Activated CD4-positive, alpha-beta T cell treated with anti-CD3 and anti-CD28 coated beads, Interleukin-2, amount 10 ng/mL, durations not matched to agents 24 days and 14 days (primary cell): ENCODE results near the gene HDAC3. TPM values are rescaled to one million over a fixed set of nuclear protein-coding genes. Genes with fewer than 3 reads are reported as not detected.

Experiments used
- DNase-seq: peaks from one replicate; pipeline ENCODE4 v3.0.0; 2022
- H3K27ac Mint-ChIP-seq: one replicate; pipeline ENCODE4 v1.8.0; 2022; ENCODE audit warnings: mild to moderate bottlenecking, mixed read lengths
- H3K27me3 Mint-ChIP-seq: one replicate; pipeline ENCODE4 v1.8.0; 2022; ENCODE audit warnings: mixed read lengths
- H3K36me3 Mint-ChIP-seq: one replicate; pipeline ENCODE4 v1.8.0; 2022; ENCODE audit warnings: low read depth, mild to moderate bottlenecking, mixed read lengths
- H3K4me1 Mint-ChIP-seq: one replicate; pipeline ENCODE4 v1.8.0; 2021; ENCODE audit warnings: mixed read lengths
- H3K4me3 Mint-ChIP-seq: one replicate; pipeline ENCODE4 v1.8.0; 2022; ENCODE audit warnings: mild to moderate bottlenecking, moderate library complexity, mixed read lengths
- H3K9me3 Mint-ChIP-seq: one replicate; pipeline ENCODE4 v1.8.0; 2021; ENCODE audit warnings: mixed read lengths
- intact Hi-C: fragments of 100-400 bp; cut with micrococcal nuclease; formaldehyde crosslinking; loops from one replicate; pipeline ENCODE4 v1.15.1; 2023
- total RNA-seq: library from RNA; stranded (reverse); gene quantifications from 2 replicates; pipeline ENCODE4 v1.2.3, GENCODE V29; 2022

The HDAC3 gene
- total RNA-seq: 88.1 and 92.3 TPM in 2 replicates

DNA sequence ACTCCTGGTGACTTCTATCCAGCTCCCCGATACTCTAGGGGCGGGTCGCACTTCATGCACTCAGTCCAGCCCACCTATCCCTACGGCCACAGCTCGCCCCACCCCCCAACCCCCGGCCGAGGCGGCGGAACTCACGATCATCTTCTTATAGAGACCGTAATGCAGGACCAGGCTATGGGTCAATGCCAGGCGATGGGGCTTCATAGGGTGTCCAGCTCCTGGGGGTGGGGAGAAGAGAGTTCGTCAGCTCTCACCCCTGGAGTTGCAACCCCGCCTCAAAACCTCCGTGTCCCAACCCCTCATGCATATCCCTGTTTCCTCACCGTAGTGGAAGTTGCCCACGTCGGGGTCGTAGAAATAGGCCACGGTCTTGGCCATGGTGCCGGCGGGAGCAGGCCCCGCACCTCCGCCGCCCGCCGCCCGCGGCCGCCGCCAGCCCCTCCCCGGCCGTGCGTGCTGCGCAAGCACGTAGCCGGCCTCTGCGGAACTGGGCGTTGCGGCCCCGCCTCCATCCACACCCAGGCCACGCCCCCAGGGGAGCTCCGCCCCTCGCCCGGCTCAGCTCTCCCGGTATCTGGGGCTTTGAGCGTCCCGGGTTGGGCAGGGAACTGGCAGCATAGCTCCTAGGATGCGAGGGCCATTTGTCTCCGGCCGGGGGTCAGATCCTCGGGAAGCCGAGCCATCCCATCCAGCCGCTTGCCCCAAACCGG is at the start of gene HDAC3, which contains the start of gene RELL2:
Gene HDAC3, minus strand, starts transcription at position 437 of the 710 bp plus-strand sequence. Its CDS starts 59 bp downstream, at position 378.
Gene RELL2, plus strand, starts transcription at position 585 of the 710 bp plus-strand sequence. CDS start 1,229 bp downstream, outside the sequence.
- H3K36me3 Mint-ChIP-seq: peaks cover 29% of the 10 kb centered on the region
- intact Hi-C loops: loop anchor here (1.0 to 10.0 kb wide), 5 partner anchors 13 to 312 kb away; partner anchors contain the start of genes FCHSD1 and TAF7
- H3K9me3 Mint-ChIP-seq: no peaks in the 10 kb centered on the region
- peaks cover 43% of the 10 kb centered on the region for H3K4me1 Mint-ChIP-seq
- peak within 1 kb of the TSS; percentile 96 for H3K4me3 Mint-ChIP-seq
- DNase-seq: peak; percentile 99
- no peaks in the 10 kb centered on the region for H3K27me3 Mint-ChIP-seq
- peak within 1 kb of the TSS; percentile 92 for H3K27ac Mint-ChIP-seq

DNA sequence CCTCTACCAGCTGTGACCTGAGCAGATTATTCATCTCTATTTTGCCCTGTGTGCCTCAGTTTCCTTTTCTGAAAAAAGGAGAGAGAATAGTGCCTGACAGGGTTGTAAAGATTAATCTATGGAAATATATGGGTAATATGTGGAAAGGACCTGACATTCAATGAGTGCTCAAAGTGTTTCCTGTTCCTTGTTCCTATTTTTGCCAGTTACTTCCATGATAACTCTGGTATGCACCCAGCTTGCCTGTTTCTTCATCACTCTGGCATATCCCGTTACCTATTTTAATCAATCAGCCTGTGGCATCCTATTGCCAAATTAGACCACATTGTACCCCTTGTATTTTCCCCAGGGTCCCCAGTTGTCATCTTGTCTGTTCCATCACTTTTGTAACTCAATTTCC is 48.9 kb upstream of the HDAC3 start:
- H3K9me3 Mint-ChIP-seq: no peaks in the 10 kb centered on the region
- H3K4me1 Mint-ChIP-seq: peaks cover 33% of the 10 kb centered on the region
- no peaks in the 10 kb centered on the region for H3K36me3 Mint-ChIP-seq
- H3K27me3 Mint-ChIP-seq: peaks cover 18% of the 10 kb centered on the region
- intact Hi-C loops: no loop called here
- no peak overlapping the region for H3K4me3 Mint-ChIP-seq
- DNase-seq: no peak
- H3K27ac Mint-ChIP-seq: no peak overlapping the region

DNA sequence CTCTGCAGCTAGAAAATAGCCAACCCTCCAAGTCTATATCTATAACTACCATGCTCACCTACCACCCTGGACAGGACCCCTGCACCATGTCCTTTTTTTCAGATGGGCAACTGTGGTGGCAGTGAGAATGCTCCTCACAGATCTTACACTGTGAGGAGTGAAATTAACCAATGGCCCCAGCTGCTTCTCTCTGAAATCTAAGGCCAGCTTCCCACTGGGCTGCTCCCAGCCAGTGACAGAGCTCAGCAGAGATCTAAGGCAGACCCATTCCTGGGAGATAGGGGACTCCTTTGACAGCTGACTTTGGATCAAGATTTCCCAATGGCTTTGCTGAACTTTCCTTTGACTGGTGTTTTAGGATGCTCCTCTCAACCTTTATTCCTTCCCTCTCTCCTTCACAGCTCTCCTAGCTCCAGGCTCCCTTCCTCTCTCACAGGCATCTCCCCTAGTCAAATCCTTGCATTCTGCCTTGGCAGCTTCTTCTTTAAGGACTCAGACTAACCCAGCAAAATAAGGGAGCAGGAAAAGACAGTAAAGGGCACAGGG is 47.0 kb upstream of the HDAC3 start:
- no peak for DNase-seq
- intact Hi-C loops: loop anchor here (1.0 kb wide), 1 partner anchor 10 kb away; no protein-coding TSS in a partner anchor
- Mint-ChIP-seq H3K36me3 (no peaks in the 10 kb centered on the region), H3K9me3 (no peaks in the 10 kb centered on the region), H3K27me3 (peaks cover 5% of the 10 kb centered on the region), H3K4me3 (peak overlapping the region; percentile 45), H3K4me1 (peaks cover 33% of the 10 kb centered on the region), H3K27ac (peak overlapping the region; percentile 32)

DNA sequence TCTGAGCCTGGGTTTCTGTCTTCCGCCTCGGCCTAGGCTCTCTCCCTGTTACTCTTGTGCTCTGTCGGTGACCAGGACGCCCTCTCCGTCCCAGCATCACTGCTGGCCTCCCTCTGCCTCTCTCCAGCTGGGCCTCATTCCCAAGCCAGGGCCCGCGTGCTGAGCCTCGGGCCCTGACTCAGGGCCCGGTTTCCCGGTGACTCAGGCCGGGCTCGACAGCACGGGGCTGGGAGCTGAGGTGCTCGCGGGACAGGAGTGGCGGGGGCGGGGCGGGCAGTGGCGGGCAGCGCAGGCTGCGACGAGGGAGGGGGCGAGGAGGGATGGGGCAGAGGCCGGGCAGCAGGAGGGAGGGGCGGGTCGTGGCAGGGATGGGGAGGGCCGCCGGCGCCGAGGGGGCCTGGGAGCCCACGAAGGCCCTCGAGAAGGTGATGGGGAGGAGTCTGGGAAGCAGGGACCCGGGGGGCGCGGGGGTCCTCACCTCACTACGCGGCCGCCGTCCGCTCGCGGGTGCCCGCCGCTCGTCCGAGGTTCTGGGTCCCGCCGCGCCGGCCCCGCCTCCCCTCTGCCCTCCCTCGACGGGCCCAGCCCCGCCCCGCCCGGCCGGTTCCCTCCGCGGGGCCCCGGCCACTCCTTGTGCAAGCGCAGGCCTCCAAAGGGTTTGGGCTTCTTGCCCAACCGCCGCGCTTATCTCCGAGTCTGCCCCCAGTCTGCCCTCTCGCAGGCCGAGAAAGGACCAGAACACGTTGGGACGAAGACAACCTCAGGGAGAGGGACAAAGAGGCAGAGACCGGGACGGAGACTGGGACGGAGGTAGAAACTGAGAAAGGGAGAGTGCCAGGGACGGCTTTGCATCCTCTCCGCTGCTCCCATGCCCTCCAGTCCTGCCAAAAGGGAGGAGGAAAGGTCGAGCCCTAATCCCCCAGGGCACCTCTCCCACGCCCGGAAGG is 45.3 kb upstream of the HDAC3 start, which contains the start of gene ARAP3:
Gene ARAP3, minus strand, starts transcription at position 536 of the 947 bp plus-strand sequence. CDS start 1,744 bp downstream, outside the sequence.
- H3K4me1 Mint-ChIP-seq: peaks cover 31% of the 10 kb centered on the region
- DNase-seq: peak; percentile 82
- peaks cover 3% of the 10 kb centered on the region for H3K36me3 Mint-ChIP-seq
- H3K27me3 Mint-ChIP-seq: peaks cover 3% of the 10 kb centered on the region
- peak within 1 kb of the TSS; percentile 81 for H3K27ac Mint-ChIP-seq
- intact Hi-C loops: no loop called here
- peak within 1 kb of the TSS; percentile 80 for H3K4me3 Mint-ChIP-seq
- no peaks in the 10 kb centered on the region for H3K9me3 Mint-ChIP-seq

DNA sequence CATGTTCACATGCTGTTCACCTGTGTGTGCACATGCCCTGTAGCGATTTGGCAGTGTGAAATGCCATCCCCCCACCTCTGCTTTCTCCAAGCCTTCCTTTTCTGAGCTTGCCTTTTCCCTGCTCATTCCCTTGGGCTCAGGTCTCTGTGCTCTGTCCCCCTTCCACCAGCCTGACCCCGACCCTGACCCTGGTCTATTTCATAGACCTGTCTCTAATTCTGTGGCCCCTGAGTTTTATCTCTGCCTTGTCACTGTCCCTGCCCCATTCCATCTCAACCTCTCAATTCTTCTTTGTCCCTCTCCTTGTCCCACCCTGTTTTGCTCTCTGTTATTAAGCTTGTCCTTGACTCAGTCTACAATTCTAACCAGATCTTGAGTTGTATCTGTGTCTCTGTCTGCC is 44.6 kb upstream of the HDAC3 start:
- Mint-ChIP-seq H3K4me1 (peaks cover 31% of the 10 kb centered on the region), H3K4me3 (peak overlapping the region; percentile 69), H3K27ac (peak overlapping the region; percentile 66), H3K27me3 (peaks cover 3% of the 10 kb centered on the region), H3K9me3 (no peaks in the 10 kb centered on the region), H3K36me3 (peaks cover 3% of the 10 kb centered on the region)
- intact Hi-C loops: no loop called here
- DNase-seq: no peak

DNA sequence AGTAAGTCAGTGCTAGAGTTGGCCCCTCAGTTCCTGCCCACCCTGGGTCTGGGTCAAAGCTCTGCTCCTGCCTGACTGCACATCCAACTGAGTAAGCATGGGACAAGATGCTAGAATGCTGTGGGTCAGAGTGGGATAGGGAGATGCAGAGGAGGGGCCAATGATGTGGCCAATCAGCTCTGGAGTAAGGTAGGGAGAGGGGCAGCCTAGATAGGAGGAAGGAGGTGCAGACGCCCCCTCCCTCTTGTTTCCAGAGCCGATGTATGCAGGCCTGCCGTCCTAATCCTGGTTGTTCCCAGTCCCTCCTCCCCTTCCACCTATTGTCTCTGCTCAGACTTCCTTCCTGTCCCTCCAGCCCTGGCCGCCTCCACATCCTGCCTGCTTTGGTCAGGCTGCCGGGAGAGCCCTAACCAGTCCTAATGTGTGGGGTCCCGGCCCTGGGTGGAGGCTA is 44.1 kb upstream of the HDAC3 start:
- intact Hi-C loops: no loop called here
- DNase-seq: no peak
- Mint-ChIP-seq H3K27ac (no peak overlapping the region), H3K4me3 (peak overlapping the region; percentile 69), H3K36me3 (peaks cover 3% of the 10 kb centered on the region), H3K4me1 (peaks cover 31% of the 10 kb centered on the region), H3K27me3 (peaks cover 3% of the 10 kb centered on the region), H3K9me3 (no peaks in the 10 kb centered on the region)

DNA sequence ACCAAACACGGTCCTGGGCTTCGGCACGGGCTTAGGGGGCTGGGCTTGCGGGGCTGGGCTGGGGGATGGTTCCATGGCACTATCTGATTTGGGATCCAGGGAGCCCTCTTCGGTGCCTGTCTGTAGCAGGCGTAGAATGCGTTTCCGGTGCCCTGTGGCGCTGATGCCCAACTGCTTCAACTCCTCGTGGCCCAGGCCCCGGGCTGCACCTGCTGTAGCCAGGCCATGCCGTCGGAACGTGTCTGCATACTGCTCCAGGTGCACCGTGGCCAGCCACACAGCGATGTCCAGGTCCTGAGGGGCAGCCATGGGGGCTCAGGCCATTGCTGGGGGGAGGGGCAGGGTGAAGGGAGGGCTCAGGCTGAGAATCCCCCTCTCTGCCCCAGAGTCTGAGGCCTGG is 43.5 kb upstream of the HDAC3 start:
- DNase-seq: no peak
- Mint-ChIP-seq H3K4me3 (no peak overlapping the region), H3K4me1 (peaks cover 31% of the 10 kb centered on the region), H3K27ac (no peak overlapping the region), H3K27me3 (peaks cover 3% of the 10 kb centered on the region), H3K36me3 (peaks cover 3% of the 10 kb centered on the region), H3K9me3 (no peaks in the 10 kb centered on the region)
- intact Hi-C loops: no loop called here

DNA sequence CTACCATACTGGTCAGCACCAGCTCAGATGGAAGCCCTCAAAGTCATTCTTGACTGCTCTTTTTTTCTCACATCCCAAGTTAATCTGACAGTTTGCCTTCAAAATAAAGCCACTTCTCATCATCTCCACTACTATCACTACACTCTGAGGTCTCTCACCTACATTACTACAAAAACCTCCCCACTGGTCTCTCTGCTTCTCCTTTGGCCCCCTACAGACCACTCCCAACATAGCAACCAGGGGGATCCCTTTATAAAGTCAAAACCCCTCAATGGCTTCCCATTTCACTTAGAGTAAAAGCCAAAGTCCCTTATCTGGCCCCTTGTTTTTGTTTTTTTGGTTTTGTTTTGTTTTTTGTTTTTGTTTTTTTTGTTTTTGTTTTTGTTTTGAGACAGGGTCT is 40.8 kb upstream of the HDAC3 start:
- intact Hi-C loops: no loop called here
- H3K36me3 Mint-ChIP-seq: peaks cover 5% of the 10 kb centered on the region
- peaks cover 3% of the 10 kb centered on the region for H3K27me3 Mint-ChIP-seq
- H3K4me3 Mint-ChIP-seq: no peak overlapping the region
- no peak overlapping the region for H3K27ac Mint-ChIP-seq
- no peak for DNase-seq
- H3K9me3 Mint-ChIP-seq: no peaks in the 10 kb centered on the region
- peaks cover 14% of the 10 kb centered on the region for H3K4me1 Mint-ChIP-seq

DNA sequence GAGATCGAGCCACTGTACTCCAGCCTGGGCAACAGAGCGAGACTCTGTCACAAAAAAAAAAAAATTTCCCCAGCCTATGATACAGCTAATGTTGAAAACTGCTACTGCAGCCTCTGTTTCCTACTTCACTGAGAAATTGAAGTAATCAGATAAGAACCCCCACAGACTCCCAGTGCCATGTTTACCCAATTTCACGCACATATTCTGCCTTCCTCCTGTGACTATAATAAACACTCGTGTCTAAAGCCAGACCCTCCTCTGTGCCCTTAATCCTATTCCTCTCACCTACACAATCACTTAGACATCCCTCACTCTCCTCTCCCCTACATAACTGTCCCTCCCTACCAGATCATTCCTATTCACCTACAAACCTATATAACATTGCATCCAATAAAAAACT is 39.0 kb upstream of the HDAC3 start:
- peaks cover 3% of the 10 kb centered on the region for H3K4me1 Mint-ChIP-seq
- H3K27me3 Mint-ChIP-seq: peaks cover 3% of the 10 kb centered on the region
- intact Hi-C loops: no loop called here
- no peak overlapping the region for H3K27ac Mint-ChIP-seq
- no peak overlapping the region for H3K4me3 Mint-ChIP-seq
- no peaks in the 10 kb centered on the region for H3K9me3 Mint-ChIP-seq
- DNase-seq: no peak
- peaks cover 5% of the 10 kb centered on the region for H3K36me3 Mint-ChIP-seq

DNA sequence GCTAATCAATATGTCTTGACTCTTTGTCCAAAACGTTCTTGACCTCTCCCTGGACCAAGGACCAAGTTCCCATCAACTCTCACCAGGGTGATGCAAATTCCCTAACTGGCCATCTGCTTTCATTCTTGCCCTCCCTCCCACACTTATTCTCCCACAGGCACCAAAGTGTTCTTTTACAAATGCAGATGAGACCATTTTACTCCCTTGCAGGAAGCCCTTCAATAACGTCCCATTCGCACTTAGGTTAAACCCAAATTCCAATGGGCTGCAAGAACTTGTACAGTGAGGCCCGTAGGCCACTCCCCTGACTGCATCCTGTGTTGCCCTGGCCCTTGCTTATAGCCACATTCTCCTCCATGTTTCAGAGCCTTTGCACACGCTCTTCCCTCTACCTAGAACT is 38.1 kb upstream of the HDAC3 start:
- H3K4me1 Mint-ChIP-seq: peaks cover 1% of the 10 kb centered on the region
- H3K27me3 Mint-ChIP-seq: peaks cover 3% of the 10 kb centered on the region
- intact Hi-C loops: no loop called here

DNA sequence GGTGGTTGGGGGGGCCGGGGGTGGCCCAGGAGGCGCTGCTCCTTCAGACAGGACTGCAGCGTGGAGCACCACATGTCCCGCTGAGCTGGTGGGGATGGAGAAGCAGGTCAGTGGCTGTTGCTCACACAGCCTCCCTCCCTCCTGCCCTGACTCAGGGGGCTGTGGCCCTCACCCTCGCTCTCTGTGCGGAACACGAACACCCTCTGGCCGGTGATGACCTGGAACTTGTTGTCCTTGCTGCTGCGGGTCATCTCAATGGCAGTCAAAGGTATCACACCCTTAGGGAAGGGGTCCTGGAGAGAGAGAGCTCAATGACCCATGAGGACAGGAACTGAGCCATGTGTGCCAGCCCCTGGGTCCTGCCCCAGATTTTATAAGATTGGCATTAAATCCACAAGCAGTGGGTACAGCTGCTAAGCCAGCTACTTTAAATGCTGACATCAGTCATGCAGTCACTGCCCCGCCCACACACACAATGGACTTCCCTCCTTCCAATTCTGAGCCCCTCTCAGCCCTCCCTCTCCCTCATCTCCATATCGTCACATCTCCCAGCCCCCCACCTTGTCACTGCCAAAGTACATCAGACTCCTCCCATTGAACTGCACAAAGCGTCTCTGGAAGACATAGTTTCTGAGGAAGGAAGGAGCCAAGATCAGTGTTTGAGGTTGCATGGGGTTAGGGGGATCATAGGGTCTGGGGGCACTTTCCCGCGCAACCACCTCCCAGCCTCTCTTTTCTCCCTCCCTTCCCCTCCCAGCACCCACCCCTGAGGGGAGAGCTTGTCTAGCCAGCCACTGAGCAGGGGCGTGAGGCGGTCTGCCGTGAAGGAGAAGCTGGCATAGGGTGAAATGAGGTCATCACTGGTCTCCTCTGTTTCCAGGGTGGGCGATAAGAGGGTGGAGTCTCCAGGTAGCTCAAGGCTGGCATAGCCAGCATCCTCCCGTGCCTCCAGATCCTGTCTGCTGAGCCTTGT is 36.5 kb upstream of the HDAC3 start:
- H3K27ac Mint-ChIP-seq: no peak overlapping the region
- no peaks in the 10 kb centered on the region for H3K9me3 Mint-ChIP-seq
- intact Hi-C loops: no loop called here
- H3K27me3 Mint-ChIP-seq: peaks cover 3% of the 10 kb centered on the region
- no peak for DNase-seq
- peaks cover 5% of the 10 kb centered on the region for H3K36me3 Mint-ChIP-seq
- no peak overlapping the region for H3K4me3 Mint-ChIP-seq
- H3K4me1 Mint-ChIP-seq: no peaks in the 10 kb centered on the region

More for the DNA sequence above, 38.1 kb upstream of the HDAC3 start:
- DNase-seq: no peak
- no peaks in the 10 kb centered on the region for H3K9me3 Mint-ChIP-seq
- H3K36me3 Mint-ChIP-seq: peaks cover 5% of the 10 kb centered on the region
- H3K27ac Mint-ChIP-seq: no peak overlapping the region
- no peak overlapping the region for H3K4me3 Mint-ChIP-seq

DNA sequence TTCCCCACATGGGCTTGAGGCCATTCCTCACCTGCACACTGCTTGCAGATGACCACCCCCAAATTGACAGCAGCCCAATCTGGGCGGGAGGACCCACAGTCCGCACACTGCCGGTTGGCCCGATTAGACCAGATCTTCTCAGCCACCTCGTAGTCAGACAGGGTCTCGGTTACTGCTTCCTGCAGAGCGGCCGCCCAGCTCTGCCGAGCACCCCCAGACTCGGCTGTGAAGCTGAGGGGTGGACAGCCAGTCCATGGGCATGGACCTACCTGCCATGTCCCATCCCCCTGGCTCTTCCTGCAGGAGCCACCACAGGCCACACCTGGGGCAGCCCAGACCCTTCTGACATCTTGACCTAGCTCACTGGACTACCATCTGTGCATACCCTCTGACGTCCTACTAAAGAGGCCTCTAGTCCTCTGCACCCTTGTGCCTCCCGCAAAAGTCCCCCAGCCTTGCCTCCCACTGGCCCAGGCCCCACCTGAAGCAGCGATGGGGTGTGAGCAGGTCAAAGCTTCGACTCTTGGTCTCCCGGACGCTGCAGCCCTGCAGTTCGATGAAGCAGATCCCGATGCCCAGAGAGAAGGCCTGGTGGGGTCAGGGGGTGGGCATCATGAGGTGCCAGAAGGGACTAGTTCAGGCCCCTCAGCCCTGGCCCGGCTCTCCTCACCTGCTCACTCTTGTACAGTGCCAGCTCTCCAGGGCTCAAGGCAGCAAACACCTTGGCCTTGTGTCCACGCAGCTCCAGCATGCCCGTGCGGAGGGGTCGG is 35.6 kb upstream of the HDAC3 start:
- intact Hi-C loops: no loop called here
- no peak for DNase-seq
- Mint-ChIP-seq H3K27ac (no peak overlapping the region), H3K36me3 (peaks cover 4% of the 10 kb centered on the region), H3K27me3 (peaks cover under 1% of the 10 kb centered on the region), H3K4me1 (no peaks in the 10 kb centered on the region), H3K9me3 (no peaks in the 10 kb centered on the region), H3K4me3 (no peak overlapping the region)
